ENCODE measurements around the gene NSMF.

- TF ChIP-seq EZH2 (IDR thresholded peaks at IDR 0.05; ENCODE audit: borderline replicate concordance, control insufficient read depth, low read depth, low read length) (no peak), TAF1 (IDR thresholded peaks at IDR 0.05; ENCODE audit: borderline replicate concordance, low read depth, low read length) (no peak), POLR2A (IDR thresholded peaks at IDR 0.05; ENCODE audit: low read depth, low read length) (no peak), CEBPB (IDR thresholded peaks at IDR 0.05; ENCODE audit: borderline replicate concordance in 1 of 2, low read depth in 2 of 2, low read length in 2 of 2) (no peak), NR2F1 (conservative IDR thresholded peaks at IDR 0.05) (no peak), EP300 (IDR thresholded peaks at IDR 0.05; ENCODE audit: borderline replicate concordance in 1 of 2, control insufficient read depth in 1 of 2, low read depth in 2 of 2, low read length in 2 of 2) (no peak), CTCF (IDR thresholded peaks at IDR 0.05 in 2 of 3, conservative IDR thresholded peaks at IDR 0.05 in 1 of 3; ENCODE audit: control insufficient read depth in 2 of 3, extremely low read depth in 1 of 3, insufficient read depth in 1 of 3, low read depth in 3 of 3, low read length in 3 of 3) (no peak), POLR2AphosphoS2 (IDR thresholded peaks at IDR 0.05; ENCODE audit: low read depth, low read length) (no peak), GABPA (IDR thresholded peaks at IDR 0.05; ENCODE audit: low read depth) (no peak), SREBF2 (IDR thresholded peaks at IDR 0.05; ENCODE audit: low read length) (no peak), CBX5 (IDR thresholded peaks at IDR 0.05; ENCODE audit: low read depth) (no peak), ZBTB33 (IDR thresholded peaks at IDR 0.05) (no peak), HCFC1 (IDR thresholded peaks at IDR 0.05; ENCODE audit: low read length) (no peak)
- TF ChIP-seq, protein P1, sequence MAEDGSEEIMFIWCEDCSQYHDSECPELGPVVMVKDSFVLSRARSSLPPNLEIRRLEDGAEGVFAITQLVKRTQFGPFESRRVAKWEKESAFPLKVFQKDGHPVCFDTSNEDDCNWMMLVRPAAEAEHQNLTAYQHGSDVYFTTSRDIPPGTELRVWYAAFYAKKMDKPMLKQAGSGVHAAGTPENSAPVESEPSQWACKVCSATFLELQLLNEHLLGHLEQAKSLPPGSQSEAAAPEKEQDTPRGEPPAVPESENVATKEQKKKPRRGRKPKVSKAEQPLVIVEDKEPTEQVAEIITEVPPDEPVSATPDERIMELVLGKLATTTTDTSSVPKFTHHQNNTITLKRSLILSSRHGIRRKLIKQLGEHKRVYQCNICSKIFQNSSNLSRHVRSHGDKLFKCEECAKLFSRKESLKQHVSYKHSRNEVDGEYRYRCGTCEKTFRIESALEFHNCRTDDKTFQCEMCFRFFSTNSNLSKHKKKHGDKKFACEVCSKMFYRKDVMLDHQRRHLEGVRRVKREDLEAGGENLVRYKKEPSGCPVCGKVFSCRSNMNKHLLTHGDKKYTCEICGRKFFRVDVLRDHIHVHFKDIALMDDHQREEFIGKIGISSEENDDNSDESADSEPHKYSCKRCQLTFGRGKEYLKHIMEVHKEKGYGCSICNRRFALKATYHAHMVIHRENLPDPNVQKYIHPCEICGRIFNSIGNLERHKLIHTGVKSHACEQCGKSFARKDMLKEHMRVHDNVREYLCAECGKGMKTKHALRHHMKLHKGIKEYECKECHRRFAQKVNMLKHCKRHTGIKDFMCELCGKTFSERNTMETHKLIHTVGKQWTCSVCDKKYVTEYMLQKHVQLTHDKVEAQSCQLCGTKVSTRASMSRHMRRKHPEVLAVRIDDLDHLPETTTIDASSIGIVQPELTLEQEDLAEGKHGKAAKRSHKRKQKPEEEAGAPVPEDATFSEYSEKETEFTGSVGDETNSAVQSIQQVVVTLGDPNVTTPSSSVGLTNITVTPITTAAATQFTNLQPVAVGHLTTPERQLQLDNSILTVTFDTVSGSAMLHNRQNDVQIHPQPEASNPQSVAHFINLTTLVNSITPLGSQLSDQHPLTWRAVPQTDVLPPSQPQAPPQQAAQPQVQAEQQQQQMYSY (CRISPR knock-in tag; IDR thresholded peaks at IDR 0.05), result no peak
Observed at GRCh38 chr9:137490532-137491186, 31.5 kb upstream of the NSMF start.
